Measurements from ENCODE around the gene DDI2.
A peak's percentile ranks its signal among the peaks of the same experiment; 100 is the strongest.
"Not testable (repeated sequence)": the region's sequence is repeated elsewhere in the genome, so short reads cannot be mapped to it uniquely, and the experiment has no call there.

The DDI2 gene

DNA sequence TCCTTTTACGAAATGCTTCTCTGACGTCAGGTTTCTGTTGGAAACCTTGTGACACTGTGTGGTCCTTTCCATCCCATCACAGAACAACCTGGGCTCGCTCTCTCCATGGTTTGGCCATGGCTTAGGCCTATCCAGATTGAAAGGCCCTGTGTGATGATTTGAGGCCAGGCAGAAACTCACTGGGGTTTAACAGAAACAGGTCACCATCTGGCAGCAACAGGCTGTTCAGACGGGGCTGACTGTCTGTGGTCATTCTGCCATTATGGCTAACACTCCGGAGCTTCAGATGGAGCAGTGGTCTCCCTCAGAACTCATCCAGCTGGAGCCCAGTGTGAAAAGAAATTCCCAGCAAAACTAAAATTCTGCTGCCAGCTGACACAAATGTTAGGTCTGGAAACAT is 76.1 kb downstream of the DDI2 start:
- TF ChIP-seq, protein P1, sequence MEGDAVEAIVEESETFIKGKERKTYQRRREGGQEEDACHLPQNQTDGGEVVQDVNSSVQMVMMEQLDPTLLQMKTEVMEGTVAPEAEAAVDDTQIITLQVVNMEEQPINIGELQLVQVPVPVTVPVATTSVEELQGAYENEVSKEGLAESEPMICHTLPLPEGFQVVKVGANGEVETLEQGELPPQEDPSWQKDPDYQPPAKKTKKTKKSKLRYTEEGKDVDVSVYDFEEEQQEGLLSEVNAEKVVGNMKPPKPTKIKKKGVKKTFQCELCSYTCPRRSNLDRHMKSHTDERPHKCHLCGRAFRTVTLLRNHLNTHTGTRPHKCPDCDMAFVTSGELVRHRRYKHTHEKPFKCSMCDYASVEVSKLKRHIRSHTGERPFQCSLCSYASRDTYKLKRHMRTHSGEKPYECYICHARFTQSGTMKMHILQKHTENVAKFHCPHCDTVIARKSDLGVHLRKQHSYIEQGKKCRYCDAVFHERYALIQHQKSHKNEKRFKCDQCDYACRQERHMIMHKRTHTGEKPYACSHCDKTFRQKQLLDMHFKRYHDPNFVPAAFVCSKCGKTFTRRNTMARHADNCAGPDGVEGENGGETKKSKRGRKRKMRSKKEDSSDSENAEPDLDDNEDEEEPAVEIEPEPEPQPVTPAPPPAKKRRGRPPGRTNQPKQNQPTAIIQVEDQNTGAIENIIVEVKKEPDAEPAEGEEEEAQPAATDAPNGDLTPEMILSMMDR (IDR thresholded peaks at IDR 0.05), result no peak
- H3K27ac ChIP-seq, result peak overlapping the region; percentile 24 to 37
- H3K4me3 ChIP-seq, result no peak overlapping the region
- DNase-seq (ENCODE audit: low spot score), result no peak

DNA sequence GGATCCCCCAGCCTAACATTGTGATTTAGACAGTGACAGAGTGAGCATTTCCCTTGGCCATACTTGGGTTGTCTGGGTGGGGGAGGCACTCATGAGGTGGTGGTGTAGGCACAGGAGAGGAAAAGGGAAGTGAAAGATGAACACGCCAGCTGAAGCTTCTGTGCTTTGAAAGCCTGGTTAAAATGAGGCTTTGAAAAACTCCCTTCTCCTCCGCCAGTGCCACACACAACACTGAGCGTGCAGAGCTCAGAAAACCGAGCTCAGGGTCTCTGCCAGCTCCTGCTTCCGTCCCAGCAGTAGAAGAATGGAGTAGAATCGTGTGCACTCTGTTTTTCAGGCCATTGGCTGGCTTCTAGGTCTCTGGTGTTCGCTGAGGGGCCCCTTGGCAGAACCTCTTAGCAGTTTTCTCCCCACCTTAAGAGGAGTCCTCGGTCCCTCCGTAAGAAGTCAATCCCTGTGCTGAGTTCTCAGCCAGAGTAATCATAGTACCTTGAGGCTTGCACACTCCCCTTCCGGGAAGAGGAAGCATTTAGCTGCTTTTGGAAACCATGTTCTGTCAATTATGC is 79.8 kb downstream of the DDI2 start:
- TF ChIP-seq, protein P1 (IDR thresholded peaks at IDR 0.05), result no peak
- Histone ChIP-seq H3K4me3 (no peak overlapping the region), H3K27ac (peak overlapping the region; percentile 15 to 19)
- DNase-seq (ENCODE audit: low spot score), result no peak

DNA sequence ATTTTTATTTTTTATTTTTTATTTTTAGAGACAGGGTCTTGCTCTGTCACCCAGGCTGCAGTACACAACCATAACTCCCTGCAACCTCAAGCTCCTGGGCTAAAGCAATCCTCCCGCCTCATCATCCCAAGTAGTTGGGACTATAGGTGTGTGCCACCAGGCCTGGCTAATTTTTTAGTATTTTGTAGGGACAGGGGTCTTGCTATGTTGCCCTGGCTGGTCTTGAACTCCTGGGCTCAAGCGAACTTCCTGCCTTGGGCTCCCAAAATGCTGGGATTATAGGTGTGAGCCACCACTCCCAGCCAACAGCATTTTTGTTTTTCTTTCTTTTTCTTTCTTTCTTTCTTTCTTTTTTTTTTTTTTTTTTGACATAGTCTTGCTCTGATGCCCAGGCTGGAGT is 80.9 kb downstream of the DDI2 start:
- DNase-seq (ENCODE audit: low spot score), result no peak
- no peak overlapping the region for H3K27ac ChIP-seq
- TF ChIP-seq, protein P1 (IDR thresholded peaks at IDR 0.05), result no peak
- H3K4me3 ChIP-seq, result no peak overlapping the region

DNA sequence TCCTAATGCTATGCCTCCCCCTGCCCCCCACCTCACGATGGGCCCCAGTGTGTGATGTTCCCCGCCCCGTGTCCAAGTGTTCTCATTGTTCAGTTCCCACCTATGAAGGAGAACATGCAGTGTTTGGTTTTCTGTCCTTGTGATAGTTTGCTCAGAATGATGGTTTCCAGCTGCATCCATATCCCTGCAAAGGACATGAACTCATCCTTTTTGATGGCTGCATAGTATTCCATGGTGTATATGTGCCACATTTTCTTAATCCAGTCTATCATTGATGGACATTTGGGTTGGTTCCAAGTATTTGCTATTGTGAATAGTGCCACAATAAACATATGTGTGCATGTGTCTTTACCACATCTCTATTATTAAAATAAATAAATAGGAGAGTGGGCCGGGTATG is 82.1 kb downstream of the DDI2 start:
- not testable (repeated sequence) for DNase-seq (ENCODE audit: low spot score); H3K4me3 ChIP-seq

DNA sequence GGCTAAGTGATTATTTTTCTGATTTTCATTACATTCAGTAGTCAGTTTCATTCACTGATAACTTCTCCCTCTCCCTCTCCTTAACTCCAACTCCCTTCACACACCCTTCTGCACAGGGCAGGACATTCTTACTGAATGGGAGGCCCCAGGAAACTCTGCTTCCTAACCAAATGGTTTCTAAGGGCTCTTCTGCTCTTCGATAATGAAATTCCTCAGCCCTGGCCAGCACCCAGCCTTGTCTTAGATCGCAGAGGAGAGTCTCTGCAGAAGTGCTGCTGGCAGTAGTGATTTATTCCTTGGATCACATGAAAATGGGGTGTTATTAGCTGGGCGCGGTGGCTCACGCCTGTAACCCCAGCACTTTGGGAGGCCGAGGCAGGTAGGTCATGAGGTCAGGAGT is 83.2 kb downstream of the DDI2 start:
- Histone ChIP-seq H3K27ac (peak overlapping the region in 1 of 2 donors; percentile 32), H3K4me3 (peak overlapping the region; percentile 16)
- TF ChIP-seq, protein P1 (IDR thresholded peaks at IDR 0.05), result no peak
- no peak for DNase-seq (ENCODE audit: low spot score)

More for the DNA sequence above, 82.1 kb downstream of the DDI2 start:
- not testable (repeated sequence) for H3K27ac ChIP-seq

DNA sequence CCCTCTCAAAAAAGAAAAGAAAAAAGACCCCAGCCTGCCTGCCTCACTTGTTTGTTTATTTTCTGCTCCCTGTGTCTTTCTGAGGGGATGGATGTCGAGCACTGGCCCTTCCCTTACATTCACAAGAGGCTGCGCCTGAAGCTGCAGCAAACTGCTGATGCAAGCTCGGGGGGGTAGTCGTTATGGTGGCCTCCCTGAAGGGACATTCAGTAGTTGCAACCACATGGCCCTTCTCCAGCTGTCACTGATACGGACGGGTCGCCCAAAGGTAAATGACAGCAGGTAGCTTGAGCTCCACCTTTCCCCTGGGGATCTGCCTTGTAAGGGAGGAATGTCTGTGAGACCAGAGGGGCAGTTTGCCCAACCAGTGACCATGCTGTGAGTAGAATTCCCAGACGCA is 84.5 kb downstream of the DDI2 start:
- peak overlapping the region in 1 of 2 donors; percentile 45 for H3K27ac ChIP-seq
- TF ChIP-seq, protein P1 (IDR thresholded peaks at IDR 0.05), result no peak
- no peak for DNase-seq (ENCODE audit: low spot score)
- no peak overlapping the region for H3K4me3 ChIP-seq

DNA sequence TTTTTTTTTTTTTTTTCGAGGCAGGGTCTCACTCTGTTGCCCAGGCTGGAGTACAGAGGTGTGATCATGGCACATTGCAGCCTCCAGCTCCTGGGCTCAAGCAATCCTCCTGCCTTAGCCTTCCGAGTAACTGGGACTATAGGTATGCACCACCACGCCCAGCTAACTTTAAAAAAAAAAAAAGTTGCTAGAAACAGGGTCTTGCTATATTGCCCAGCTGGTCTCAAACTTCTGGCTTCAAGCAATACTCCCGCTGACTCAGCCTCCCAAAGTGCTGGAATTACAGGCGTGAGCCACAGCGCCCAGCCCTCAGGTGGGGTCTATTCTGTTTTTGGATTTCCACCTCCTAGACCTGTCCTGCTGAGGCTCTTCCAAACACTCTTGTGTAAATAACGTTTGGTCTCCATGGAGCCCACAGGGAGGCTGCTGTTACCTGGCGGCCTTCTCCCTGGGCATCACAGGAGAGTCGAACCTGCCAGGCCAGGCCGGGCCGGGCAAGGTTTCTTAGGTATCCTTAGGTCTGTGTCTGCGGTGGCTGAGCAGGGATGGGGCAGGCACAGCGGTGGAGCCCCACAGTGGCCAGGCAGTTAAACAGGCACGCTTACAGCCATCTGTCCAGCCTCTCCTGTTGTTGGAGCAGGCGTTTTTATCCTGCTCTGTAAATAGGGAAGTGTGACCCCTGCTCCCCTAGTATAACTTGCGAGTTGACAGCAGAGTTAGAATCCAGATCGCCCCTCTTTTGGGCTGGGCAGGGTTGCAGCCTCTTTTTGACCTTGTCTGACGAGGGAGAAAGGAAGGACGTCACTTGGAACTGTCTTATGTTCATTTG is 85.7 kb downstream of the DDI2 start:
- TF ChIP-seq, protein P1 (IDR thresholded peaks at IDR 0.05), result no peak
- Histone ChIP-seq H3K27ac (peak overlapping the region; percentile 86 to 90), H3K4me3 (peak overlapping the region; percentile 37)
- no peak for DNase-seq (ENCODE audit: low spot score)

Data from coronary artery (tissue), 2 donors.